ENCODE data around the gene CDCA3.
"Not testable (repeated sequence)": the region's sequence is repeated elsewhere in the genome, so short reads cannot be mapped to it uniquely, and the experiment has no call there.

CDCA3 gene

DNA sequence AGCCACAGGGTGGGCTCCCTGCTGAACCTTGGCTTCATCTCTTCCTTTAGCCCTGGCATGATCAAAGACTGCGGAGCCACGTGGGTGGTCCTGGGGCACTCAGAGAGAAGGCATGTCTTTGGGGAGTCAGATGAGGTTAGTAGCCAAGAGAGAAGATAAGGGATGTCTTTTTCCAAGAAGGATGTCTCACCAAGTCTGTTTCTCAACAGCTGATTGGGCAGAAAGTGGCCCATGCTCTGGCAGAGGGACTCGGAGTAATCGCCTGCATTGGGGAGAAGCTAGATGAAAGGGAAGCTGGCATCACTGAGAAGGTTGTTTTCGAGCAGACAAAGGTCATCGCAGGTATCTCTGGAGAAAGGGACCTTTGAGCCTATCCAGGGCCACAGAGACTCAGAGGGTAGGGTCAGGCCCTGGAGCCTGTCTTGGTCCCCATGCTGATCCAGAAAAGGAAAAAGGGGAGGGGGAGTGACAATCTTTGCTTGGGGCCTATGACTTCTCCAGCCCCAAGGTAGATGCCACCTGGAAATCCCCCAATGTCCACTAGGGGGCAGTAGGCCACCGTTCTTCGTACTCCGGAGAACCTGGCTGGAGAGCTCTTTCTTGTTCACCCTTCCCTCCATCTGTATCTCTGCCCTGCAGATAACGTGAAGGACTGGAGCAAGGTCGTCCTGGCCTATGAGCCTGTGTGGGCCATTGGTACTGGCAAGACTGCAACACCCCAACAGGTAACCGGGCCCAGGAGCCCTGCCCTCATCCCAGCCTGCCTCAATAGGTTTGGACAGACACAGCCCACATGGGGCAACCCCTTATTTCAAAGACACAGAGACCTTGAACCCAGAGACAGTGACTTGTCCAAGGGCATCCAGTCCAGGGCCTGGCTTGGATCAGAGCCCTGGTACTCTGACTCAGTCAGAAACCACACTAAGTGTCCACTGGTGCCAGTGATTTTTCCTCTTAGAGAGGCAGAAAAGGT is 18.2 kb upstream of the CDCA3 start:
- DNase-seq (ENCODE audit: low spot score) = peak; percentile 82
- in situ Hi-C loops (cut with MboI; ENCODE audit: low pct_unique_long_range_greater_than_20kb, low sequenced_read_pairs, unreplicated experiment) = no loop called here
- TF ChIP-seq, protein P1, sequence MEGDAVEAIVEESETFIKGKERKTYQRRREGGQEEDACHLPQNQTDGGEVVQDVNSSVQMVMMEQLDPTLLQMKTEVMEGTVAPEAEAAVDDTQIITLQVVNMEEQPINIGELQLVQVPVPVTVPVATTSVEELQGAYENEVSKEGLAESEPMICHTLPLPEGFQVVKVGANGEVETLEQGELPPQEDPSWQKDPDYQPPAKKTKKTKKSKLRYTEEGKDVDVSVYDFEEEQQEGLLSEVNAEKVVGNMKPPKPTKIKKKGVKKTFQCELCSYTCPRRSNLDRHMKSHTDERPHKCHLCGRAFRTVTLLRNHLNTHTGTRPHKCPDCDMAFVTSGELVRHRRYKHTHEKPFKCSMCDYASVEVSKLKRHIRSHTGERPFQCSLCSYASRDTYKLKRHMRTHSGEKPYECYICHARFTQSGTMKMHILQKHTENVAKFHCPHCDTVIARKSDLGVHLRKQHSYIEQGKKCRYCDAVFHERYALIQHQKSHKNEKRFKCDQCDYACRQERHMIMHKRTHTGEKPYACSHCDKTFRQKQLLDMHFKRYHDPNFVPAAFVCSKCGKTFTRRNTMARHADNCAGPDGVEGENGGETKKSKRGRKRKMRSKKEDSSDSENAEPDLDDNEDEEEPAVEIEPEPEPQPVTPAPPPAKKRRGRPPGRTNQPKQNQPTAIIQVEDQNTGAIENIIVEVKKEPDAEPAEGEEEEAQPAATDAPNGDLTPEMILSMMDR (IDR thresholded peaks at IDR 0.05; ENCODE audit: extremely low read depth, insufficient read depth, missing control alignments) = peak; percentile 92

DNA sequence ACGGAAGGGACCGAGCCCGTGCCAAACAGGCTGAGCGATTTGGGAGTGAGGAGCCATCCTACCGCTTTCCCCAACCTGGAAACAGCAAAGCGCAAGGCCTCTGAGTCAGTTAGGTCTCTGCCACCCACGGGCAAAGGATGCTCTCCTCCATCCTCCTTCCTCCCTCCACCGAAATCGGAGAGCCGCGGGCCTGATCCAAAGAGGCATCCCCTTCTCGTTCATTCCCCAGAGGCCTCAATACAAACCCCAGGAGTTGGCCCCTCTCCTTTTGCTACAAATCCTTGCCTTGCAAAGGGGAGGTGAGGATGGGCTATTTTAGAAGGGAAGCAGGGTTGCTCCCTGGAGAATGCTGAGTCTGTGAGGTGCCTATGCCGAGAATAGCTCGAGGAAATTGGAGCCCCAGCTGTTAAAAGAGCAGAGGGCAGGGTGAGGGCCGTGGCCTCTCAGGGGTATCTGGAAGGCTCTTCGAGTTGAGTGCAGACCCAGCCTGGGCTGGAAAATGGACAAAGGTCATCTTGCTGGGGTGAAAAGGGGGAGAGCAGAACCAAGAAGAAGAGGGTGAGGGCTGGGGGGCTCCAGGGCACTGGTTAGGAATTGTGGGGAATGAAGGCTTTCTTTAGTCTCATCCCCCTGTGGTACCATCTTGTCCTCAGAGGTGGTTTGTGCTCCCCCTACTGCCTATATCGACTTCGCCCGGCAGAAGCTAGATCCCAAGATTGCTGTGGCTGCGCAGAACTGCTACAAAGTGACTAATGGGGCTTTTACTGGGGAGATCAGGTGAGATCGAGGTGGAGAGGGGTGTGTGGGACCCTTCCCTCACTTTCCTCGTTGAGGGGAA is 17.3 kb upstream of the CDCA3 start:
- TF ChIP-seq, protein P1 (IDR thresholded peaks at IDR 0.05; ENCODE audit: extremely low read depth, insufficient read depth, missing control alignments) = no peak
- in situ Hi-C loops (cut with MboI; ENCODE audit: low pct_unique_long_range_greater_than_20kb, low sequenced_read_pairs, unreplicated experiment) = no loop called here
- no peak for DNase-seq (ENCODE audit: low spot score)

DNA sequence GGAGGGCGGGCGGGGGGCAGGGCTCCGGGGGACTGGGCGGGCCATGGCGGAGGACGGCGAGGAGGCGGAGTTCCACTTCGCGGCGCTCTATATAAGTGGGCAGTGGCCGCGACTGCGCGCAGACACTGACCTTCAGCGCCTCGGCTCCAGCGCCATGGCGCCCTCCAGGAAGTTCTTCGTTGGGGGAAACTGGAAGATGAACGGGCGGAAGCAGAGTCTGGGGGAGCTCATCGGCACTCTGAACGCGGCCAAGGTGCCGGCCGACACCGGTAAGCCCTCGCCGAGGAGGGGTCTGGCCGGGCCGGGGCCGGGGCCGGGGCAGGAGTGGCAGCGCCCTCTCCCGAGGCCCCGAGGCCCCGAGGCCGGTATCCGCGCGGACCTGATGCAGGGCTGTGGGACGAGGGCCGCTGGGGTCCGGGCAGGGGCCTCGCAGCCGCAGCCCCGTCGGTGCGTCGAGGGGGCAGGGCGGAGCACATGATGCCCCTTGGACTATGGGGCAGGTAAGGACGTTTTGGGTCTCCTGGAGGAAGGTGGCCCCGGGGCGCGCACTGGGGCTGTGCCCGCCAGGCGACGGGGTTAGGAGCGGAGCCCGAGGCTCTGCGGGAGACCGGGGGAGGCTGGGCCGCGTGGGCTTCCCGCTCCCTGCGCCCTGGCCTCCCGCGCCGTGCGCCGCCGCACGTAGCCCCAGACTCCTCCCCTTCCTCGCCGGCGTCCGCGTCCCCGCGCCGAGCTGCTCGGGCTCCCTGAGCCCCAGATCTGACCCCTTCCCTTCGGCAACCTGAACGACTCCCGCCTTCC is 16.5 kb upstream of the CDCA3 start, which contains the start of gene TPI1:
Gene TPI1, plus strand, starts transcription at position 119 of the 798 bp plus-strand sequence. Its CDS starts 36 bp downstream, at position 155.
- peak; percentile 95 for DNase-seq (ENCODE audit: low spot score)
- TF ChIP-seq, protein P1 (IDR thresholded peaks at IDR 0.05; ENCODE audit: extremely low read depth, insufficient read depth, missing control alignments) = no peak
- in situ Hi-C loops (cut with MboI; ENCODE audit: low pct_unique_long_range_greater_than_20kb, low sequenced_read_pairs, unreplicated experiment) = no loop called here

DNA sequence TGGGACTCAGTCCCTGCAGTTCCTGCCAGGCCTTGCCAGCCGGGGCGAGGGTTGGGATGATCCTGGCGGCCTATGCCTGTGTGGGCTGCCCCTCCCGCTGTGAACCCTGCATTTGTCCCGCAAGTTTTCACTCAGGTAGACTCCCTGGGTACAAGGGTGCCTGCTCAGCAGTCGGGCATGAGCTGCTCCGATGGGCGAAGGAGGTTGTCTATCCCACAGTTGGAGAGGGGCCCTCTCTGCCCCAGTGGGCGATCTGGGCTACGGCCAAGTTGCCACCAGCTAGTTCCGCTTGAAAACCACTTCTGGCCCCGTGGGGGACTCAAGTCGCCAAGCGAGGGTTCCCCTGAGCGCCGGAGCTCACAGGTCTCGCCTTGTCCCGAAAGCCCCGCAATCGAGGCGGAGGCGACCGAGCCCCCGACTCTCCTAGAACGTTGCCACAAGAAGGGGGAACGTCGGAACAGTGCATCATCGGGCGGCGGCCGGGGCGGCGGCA is 15.9 kb upstream of the CDCA3 start:
- DNase-seq (ENCODE audit: low spot score) = peak; percentile 26
- in situ Hi-C loops (cut with MboI; ENCODE audit: low pct_unique_long_range_greater_than_20kb, low sequenced_read_pairs, unreplicated experiment) = no loop called here
- TF ChIP-seq, protein P1 (IDR thresholded peaks at IDR 0.05; ENCODE audit: extremely low read depth, insufficient read depth, missing control alignments) = no peak

DNA sequence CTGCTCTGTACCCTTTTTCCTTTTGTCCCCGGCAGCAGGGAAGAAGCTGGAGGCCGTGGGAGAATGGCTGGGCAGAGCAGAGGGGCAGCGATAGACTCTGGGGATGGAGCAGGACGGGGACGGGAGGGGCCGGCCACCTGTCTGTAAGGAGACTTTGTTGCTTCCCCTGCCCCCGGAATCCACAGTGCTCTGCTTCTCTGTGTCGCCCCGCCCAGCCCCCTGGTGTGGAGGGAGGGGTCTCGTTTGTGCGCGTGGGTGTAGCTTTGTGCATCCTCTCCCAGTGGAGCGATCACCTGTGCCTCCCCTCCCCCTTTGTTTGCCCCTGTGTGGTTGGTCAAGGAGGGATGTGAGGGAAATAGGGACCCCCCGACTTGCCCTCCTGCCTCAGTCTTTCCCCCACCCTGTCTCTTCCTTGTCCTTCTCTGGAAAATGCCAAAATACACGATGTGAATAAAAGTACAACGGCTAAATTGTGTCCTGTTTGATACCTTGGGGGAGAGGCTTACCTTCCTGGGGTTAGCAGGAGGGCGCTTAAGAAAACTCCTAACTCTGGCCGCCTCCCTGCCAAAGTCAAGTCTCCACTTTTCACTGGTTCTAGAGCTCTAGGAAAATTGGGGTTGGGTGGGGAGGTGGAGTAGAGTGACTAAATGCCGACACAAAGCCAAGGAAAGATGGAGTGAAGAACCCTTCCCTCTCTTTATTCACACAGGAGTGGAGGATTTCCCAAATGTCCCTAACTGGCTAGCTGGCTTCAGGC is 15.3 kb upstream of the CDCA3 start:
- no peak for DNase-seq (ENCODE audit: low spot score)
- TF ChIP-seq, protein P1 (IDR thresholded peaks at IDR 0.05; ENCODE audit: extremely low read depth, insufficient read depth, missing control alignments) = no peak
- in situ Hi-C loops (cut with MboI; ENCODE audit: low pct_unique_long_range_greater_than_20kb, low sequenced_read_pairs, unreplicated experiment) = no loop called here

DNA sequence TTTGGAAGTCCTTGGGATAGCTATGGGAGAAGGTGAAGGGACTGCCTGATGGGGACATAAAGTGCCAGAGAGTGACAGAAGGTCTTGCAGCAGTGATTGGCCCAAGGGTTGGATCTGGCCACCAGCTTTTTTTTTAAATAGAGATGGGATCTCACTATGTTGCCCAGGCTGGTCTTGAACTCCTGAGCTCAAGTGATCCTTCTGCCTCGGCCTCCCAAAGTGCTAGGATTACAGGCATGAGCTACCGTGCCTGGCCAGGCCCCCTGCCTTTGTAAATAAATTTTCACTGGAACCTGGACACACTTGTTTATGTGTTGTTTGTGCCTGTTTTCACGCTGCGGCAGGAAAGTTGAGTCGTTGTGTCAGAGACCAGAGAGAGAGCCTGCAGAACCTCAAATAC is 14.2 kb upstream of the CDCA3 start:
- DNase-seq (ENCODE audit: low spot score); in situ Hi-C loops (cut with MboI; ENCODE audit: low pct_unique_long_range_greater_than_20kb, low sequenced_read_pairs, unreplicated experiment): not testable (repeated sequence)

Measured in GM13977 (cell line).